Liver (tissue), 3 donors: ENCODE measurements around the gene TMOD2.

Source experiments
- GABPA ChIP-seq, 2 donors: IDR thresholded peaks in 1 of 2; conservative IDR thresholded peaks in 1 of 2; 2 replicates each; pipeline ENCODE4 v1.6.1; 2016; ENCODE audit warnings: antibody characterized with exemption in 2 of 2, mild to moderate bottlenecking in 1 of 2, moderate library complexity in 1 of 2
- TF ChIP-seq, protein P1 (sequence below): fragments of 150-350 bp; IDR thresholded peaks from 2 replicates; pipeline ENCODE4 v1.5.1; 2017; ENCODE audit warnings: improper control_type of control experiment, low read depth, low read length; ENCODE audit not compliant: missing input control
- donor health status: healthy.
- donor health status: healthy.

- no peak for TF ChIP-seq GABPA (IDR thresholded peaks at IDR 0.05 in 1 of 2, conservative IDR thresholded peaks at IDR 0.05 in 1 of 2)
- TF ChIP-seq, protein P1, sequence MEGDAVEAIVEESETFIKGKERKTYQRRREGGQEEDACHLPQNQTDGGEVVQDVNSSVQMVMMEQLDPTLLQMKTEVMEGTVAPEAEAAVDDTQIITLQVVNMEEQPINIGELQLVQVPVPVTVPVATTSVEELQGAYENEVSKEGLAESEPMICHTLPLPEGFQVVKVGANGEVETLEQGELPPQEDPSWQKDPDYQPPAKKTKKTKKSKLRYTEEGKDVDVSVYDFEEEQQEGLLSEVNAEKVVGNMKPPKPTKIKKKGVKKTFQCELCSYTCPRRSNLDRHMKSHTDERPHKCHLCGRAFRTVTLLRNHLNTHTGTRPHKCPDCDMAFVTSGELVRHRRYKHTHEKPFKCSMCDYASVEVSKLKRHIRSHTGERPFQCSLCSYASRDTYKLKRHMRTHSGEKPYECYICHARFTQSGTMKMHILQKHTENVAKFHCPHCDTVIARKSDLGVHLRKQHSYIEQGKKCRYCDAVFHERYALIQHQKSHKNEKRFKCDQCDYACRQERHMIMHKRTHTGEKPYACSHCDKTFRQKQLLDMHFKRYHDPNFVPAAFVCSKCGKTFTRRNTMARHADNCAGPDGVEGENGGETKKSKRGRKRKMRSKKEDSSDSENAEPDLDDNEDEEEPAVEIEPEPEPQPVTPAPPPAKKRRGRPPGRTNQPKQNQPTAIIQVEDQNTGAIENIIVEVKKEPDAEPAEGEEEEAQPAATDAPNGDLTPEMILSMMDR = no peak
Measured at GRCh38 chr15:51760805-51761204, 9.4 kb downstream of the TMOD2 start.
